Measurements from ENCODE around the gene USP37.
A peak's percentile ranks its signal among the peaks of the same experiment; 100 is the strongest.

Gene USP37

DNA sequence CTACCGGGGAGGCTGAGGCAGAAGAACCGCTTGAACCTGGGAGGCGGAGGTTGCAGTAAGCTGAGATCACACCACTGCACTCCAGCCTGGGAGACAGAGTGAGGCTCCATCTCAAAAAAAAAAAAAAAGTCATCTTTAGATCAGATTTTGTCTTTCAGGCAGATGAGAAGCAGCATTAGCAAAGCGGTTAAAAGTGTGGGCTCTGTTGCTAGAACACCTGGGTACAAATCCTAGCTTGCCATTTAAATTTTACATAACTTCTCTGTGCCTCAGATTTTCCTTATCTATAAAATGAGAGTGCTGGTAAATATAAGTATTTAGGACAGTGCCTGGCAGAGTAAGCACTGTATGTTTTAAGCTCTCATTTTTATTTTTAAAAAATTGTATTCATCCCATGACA lies 8.7 kb upstream of the USP37 start:
- peaks cover 4 to 22% (median 16%) of the 10 kb centered on the region in 3 donors for H3K36me3 ChIP-seq
- TF ChIP-seq, protein P1, sequence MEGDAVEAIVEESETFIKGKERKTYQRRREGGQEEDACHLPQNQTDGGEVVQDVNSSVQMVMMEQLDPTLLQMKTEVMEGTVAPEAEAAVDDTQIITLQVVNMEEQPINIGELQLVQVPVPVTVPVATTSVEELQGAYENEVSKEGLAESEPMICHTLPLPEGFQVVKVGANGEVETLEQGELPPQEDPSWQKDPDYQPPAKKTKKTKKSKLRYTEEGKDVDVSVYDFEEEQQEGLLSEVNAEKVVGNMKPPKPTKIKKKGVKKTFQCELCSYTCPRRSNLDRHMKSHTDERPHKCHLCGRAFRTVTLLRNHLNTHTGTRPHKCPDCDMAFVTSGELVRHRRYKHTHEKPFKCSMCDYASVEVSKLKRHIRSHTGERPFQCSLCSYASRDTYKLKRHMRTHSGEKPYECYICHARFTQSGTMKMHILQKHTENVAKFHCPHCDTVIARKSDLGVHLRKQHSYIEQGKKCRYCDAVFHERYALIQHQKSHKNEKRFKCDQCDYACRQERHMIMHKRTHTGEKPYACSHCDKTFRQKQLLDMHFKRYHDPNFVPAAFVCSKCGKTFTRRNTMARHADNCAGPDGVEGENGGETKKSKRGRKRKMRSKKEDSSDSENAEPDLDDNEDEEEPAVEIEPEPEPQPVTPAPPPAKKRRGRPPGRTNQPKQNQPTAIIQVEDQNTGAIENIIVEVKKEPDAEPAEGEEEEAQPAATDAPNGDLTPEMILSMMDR (IDR thresholded peaks at IDR 0.05), result no peak
- H3K27ac ChIP-seq, result no peak overlapping the region
- H3K4me1 ChIP-seq, result peaks cover 0 to 12% (median 3%) of the 10 kb centered on the region in 4 donors
- intact Hi-C loops (cut with DNase I; ENCODE audit: low total_unique reads), result no loop called here
- H3K27me3 ChIP-seq, result no peaks in the 10 kb centered on the region
- H3K4me3 ChIP-seq, result no peak overlapping the region
- H3K9me3 ChIP-seq, result no peaks in the 10 kb centered on the region
- no peak for DNase-seq

DNA sequence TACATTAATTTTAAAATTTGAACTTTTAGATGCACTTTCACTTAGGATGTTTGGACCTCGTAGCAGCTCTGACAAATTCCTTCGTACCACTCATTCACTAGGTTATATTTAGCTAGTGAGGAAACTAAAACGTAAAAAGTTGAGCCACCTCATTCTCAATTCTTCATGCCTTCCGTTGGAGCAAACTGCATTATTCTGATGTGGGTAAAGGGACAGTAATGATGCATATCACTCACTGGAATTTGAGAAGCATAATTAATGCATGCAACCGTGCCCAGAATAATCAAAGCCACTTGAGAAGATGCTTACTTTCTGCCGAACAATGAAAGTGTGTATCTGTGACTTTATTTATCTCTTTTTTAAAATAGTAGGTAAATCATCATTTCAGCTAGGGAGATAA lies 2.7 kb upstream of the USP37 start:
- H3K27me3 ChIP-seq, result no peaks in the 10 kb centered on the region
- TF ChIP-seq, protein P1 (IDR thresholded peaks at IDR 0.05), result no peak
- H3K36me3 ChIP-seq, result peaks cover 0 to 15% (median 10%) of the 10 kb centered on the region in 3 donors
- no peaks in the 10 kb centered on the region for H3K9me3 ChIP-seq
- intact Hi-C loops (cut with DNase I; ENCODE audit: low total_unique reads), result no loop called here
- H3K4me1 ChIP-seq, result peaks cover 0 to 41% (median 32%) of the 10 kb centered on the region in 4 donors
- peak overlapping the region; percentile 76 to 95 for H3K4me3 ChIP-seq
- peak overlapping the region in 1 of 2 donors; percentile 93 for H3K27ac ChIP-seq
- no peak for DNase-seq

DNA sequence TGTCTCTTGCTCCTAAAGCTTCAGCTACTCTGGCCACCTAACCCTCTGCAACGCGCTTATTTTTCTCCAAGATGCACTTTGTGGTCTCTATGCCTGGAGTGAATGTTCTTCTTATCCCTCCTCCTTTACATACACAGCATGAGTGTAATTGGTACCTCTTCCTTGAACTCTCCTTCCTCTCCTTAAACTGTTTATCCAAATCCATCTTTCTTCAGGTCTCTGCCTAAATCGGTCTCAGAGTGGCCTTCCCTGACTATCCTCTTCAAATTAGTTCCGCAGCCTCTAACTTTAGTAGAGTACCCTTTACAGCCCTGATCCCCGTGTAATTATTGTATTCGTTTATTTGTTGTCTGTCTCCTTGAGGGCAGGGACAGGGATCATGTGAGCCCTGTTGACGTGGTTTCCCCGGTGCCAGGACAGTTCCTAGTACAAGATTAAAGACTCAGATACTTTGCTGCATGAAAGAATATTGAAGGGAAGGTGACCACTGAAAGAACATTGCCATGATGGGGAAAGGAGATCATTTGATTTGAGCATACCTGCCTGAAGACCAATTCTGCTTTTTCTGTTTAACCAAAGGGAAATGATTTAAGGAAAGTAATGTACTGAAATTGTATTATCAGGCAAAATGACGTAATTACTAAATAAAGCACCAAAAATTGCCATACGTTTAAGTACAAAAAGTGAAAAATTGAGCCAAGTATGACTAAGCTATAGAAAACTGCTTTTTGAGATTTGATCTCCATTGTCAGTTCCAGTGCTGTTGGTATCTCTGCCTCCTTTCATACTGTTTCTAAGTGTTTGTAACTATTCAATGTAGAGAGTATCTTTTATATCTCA lies 1.7 kb upstream of the USP37 start:
- intact Hi-C loops (cut with DNase I; ENCODE audit: low total_unique reads), result no loop called here
- no peak for DNase-seq
- TF ChIP-seq, protein P1 (IDR thresholded peaks at IDR 0.05), result no peak
- Histone ChIP-seq H3K9me3 (no peaks in the 10 kb centered on the region), H3K27ac (peak overlapping the region; percentile 90 to 93), H3K36me3 (peaks cover 0 to 15% (median 10%) of the 10 kb centered on the region in 3 donors), H3K4me1 (peaks cover 0 to 41% (median 32%) of the 10 kb centered on the region in 4 donors), H3K4me3 (peak overlapping the region; percentile 76 to 95), H3K27me3 (no peaks in the 10 kb centered on the region)

DNA sequence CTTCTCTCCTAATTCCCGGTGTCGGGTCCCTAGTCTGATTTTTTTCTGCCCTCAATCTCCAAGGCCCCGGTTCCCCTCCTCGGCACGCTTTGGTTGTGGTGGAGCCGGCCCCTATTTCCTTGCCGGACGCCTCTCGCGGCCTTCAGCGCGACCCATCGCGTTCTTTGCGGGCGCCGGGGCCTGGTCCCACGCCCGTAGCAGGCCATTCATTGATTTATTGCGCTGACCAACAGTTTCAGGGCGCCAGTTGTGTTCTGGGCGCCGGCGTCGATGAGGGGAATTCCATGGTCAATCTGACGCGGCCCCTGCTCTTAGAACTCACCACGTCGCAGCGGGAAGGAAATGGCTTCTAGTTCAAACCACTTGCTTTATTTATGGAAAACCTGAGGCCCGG lies 884 bp upstream of the USP37 start:
- H3K27ac ChIP-seq, result peak overlapping the region; percentile 90 to 93
- H3K36me3 ChIP-seq, result peaks cover 0 to 11% (median 3%) of the 10 kb centered on the region in 3 donors
- peak; percentile 27 to 69 for DNase-seq
- H3K27me3 ChIP-seq, result no peaks in the 10 kb centered on the region
- TF ChIP-seq, protein P1 (IDR thresholded peaks at IDR 0.05), result no peak
- peak overlapping the region; percentile 76 to 95 for H3K4me3 ChIP-seq
- H3K9me3 ChIP-seq, result no peaks in the 10 kb centered on the region
- intact Hi-C loops (cut with DNase I; ENCODE audit: low total_unique reads), result no loop called here
- peaks cover 0 to 41% (median 32%) of the 10 kb centered on the region in 4 donors for H3K4me1 ChIP-seq

DNA sequence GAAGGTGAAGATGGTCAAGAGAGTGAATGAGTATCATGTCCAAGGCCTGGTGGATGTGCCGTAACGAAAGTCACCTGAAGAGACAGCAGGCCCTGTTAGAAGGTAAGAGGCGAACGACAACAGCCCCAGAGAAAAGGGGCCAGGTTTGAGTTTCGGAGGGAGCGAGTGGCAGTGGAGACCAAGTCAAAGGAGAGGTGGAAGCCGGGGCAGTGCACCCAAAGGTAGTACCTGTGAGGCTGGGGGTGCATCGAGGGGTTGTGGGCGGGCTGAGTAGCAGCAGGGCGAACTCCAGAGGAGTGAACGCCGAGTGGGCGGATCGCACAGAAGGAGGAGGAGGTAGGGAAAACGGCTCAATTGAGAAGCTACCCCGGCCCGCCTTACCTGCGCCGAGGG lies 358 bp downstream of the USP37 start:
- Histone ChIP-seq H3K36me3 (peaks cover 0 to 17% (median 5%) of the 10 kb centered on the region in 3 donors), H3K4me3 (peak overlapping the region; percentile 76 to 95), H3K4me1 (peaks cover 0 to 41% (median 31%) of the 10 kb centered on the region in 4 donors), H3K27me3 (no peaks in the 10 kb centered on the region), H3K9me3 (no peaks in the 10 kb centered on the region), H3K27ac (peak overlapping the region; percentile 90 to 93)
- TF ChIP-seq, protein P1 (IDR thresholded peaks at IDR 0.05), result no peak
- intact Hi-C loops (cut with DNase I; ENCODE audit: low total_unique reads), result no loop called here
- no peak for DNase-seq

All from tibial artery (tissue), 4 donors.